GM19452 (cell line): Measurements from ENCODE around the gene IL36G.

Experiments used
- ATAC-seq: cut with Tn5 transposase; IDR thresholded peaks from one replicate; pipeline ENCODE4 v1.9.1; 2021; ENCODE audit not compliant: unreplicated experiment

IL36G gene

DNA sequence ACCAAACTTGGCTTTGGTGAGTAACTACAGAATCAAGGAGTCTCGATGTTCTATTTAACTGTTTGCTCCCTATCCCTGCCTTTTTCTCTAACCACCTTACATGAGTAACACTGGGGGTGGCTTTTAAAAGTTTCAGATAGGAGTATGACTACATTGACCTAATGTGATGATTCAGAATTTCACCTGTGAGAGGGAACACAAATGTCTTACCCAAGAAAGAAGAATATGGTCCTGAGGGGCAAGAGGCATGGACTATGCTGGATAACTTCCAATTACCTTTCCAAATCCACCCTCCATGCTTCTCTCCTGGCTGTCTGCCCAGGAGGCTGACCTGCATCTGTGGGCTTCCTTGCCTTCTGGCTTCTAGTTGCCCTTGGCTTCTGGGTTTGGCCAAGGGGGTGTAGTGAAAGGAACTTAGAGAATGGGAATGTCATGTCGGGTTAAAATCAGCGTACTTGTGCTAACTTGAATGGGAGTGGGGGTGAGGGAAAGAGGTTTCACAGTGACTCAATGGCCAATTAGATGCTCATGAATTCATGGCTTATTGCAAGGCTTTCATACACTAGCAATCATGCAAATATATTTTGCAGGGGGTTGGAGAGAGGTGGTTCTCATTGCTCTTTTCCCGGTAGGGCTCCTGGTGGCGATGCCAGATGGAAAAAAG, 5.3 kb upstream of the IL36G start:
- no peak for ATAC-seq

DNA sequence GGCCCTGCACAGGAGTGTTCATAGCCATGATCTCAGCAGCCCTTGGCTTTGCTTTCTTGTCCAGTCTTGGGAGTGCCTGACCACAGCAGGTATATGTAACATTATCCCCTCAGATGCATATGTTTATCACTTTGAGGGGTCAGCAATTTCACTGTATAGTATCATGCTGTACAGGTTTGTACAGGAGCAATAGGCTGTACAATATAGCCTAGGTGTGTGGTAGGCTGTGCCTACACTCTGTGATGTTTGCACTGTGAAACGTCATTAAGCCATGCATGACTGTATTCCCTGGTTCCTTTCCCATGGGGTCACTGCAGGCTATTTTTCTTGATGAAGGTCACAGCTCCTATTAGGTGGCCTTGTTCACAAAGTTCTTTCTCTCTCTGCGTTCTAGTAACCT, 4.7 kb upstream of the IL36G start:
- ATAC-seq: no peak

- no peak for ATAC-seq
Measured at GRCh38 chr2:112979731-112980130, 1.9 kb downstream of the IL36G start.

- ATAC-seq: no peak
Measured at GRCh38 chr2:112980537-112980936, 2.7 kb downstream of the IL36G start.

- no peak for ATAC-seq
Measured at GRCh38 chr2:112985090-112985489, 7.3 kb downstream of the IL36G start.

- no peak for ATAC-seq
Measured at GRCh38 chr2:112989611-112990010, 11.8 kb downstream of the IL36G start.

DNA sequence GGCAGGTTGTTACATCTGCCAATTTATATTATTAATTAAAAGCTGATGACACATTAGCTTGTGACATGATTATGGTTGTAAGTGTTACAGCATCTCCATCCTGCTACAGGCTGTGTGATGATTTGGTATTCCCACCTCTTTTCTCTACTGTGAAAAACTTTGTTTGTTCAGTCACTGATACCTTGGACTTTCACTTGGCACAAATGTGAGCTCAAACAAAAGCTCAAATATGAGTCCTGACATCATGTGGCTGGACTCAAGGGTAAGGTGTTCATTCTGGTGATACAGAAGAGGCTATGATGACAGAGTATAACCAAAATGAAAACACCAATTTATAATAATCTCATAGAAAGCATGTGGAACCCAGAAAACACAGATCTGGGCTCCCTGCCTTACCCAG, 16.0 kb downstream of the IL36G start:
- no peak for ATAC-seq

DNA sequence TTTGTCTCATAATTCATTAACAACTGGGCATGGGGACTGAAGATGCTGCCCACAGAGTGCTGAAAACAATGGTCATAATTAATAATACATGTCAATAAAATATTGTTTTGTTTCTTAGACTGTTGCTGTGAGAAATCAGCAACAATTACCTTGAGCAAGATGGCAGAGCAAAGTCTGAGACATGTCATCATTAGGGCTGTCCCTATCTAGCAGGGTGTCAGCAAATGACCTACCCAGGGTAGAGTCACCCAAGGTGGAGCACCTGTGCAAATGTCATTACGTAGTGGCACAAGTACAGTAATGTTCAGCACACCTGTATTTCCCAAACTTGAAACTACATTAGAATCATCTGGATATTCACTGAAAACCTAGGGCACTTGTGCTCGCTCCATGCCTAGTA, 16.8 kb downstream of the IL36G start:
- ATAC-seq: no peak

GRCh38 chr2:112995346-112995920, 17.6 kb downstream of the IL36G start:
- ATAC-seq: no peak

DNA sequence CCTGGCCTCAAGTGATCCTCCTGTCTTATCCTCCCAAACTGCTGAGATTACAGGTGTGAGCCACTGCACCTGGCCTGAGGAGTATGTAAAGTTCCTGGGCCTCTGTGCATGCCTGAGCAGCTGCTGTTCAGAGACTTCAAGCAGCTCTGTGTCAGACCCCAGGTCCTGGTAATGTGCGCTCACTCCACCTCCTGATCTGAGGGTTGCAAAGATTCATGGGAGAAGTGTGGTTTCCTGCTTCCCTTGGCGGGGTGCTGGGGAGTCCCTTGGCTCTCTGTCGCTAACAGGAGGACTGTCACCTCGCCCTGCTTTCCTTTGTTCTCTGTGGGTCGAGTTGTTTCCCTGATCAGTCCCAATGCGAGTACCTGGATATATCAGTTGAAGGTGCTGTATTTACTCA, 18.8 kb downstream of the IL36G start:
- no peak for ATAC-seq

DNA sequence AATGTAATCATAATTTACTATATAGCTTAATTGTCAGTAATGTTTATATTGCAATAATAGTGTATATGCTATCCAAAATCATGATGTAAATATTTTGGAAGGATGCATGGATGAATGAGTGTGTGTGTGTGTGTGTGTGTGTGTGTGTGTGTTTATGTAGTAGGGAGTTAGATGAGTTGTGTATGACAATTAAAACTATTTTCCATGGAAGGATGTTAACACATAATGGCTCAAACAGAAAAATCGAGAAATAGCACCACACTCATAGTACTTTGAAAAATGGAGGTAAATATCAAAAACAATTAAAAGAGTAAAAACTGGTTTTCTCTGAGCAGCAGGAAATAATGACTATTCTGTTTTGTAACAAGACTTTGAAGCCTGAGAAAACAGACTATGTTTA, 19.3 kb downstream of the IL36G start:
- ATAC-seq: no peak

DNA sequence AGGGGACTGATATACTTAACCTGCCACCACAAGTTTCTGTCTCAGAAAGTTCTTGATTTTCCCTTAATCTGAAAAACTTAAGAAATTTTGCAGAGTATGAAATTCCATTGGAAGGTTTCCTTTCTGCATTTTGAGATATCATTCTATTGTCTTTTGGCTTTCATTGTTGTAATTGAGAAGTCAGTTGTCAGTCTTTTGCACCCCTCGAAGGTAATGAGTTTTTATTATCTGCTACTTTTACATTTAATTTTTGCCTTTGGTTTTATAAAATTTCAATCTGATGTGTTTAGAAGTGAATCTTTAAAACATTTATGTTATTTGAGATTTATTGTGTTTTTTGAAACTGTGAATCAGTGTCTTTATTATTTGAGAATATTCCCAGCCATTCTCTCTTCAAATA, 22.6 kb downstream of the IL36G start:
- no peak for ATAC-seq

GRCh38 chr2:113002677-113003076, 24.9 kb downstream of the IL36G start:
- ATAC-seq: no peak

- ATAC-seq: no peak
Measured at GRCh38 chr2:113005030-113005509, 27.3 kb downstream of the IL36G start, which contains the start of gene IL36A. Gene IL36A, plus strand, starts transcription at chr2:113005459. Its CDS starts 413 bp downstream, at chr2:113005872.

- no peak for ATAC-seq
Measured at GRCh38 chr2:113007250-113007649, 29.4 kb downstream of the IL36G start.

DNA sequence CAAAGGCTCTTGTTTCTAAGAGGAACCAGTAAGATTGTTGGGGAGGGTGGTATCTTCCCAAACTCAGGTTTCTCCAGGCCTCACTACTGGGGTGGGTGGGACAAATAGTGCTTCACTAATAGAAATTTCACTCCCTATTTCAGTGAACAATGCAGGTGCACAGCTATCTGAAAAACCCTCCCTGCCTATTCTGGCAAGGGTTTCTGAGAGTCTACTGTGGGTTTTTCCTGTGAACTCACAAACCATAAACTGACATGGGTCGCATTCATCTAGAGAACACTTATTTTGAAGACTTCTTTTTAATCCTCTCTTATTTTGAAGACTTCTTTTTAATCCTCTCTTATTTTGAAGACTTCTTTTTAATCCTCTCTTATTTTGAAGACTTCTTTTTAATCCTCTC, 31.8 kb downstream of the IL36G start:
- no peak for ATAC-seq

GRCh38 chr2:113010088-113010487, 32.3 kb downstream of the IL36G start:
- ATAC-seq: no peak

GRCh38 chr2:113011108-113011507, 33.3 kb downstream of the IL36G start:
- ATAC-seq: no peak

DNA sequence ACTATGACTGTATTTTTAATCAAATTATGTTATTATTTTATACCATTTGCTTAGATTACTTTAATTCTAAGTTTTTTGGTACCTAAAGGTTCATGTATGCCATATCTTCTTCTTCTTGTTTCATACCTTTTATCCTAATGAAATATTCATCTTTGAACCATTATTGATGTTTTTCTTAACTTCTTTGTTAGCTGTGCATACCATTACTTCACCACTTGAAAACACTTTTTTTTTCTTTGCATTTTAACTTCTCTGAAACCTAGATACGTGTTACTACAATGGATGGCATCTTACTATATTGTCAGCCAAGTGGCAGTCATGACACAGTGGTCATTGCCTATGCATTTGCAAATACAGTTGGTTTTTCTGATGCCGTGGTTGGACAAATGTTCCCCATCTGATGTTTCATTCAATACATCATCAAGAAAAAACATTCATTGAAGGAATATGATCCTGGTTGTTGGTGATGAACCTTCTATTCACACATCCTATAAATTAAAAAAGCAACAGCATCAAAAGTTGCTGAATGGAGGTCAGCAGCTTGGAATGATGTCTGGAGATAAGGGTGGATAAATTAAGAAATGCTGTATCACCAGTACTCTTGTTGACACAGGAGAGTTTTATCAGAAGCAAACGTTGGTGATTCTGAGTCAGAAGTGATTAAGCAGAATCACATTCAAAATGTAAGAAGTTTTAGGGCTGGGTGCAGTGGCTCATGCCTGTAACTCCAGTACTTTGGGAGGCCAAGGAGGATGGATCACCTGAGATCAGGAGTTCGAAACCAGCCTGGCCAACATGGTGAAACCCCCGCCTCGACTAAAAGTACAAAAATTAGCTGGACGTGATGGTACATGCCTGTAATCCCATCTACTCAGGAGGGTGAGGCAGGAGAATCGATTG, 34.9 kb downstream of the IL36G start:
- ATAC-seq: no peak

- no peak for ATAC-seq
Measured at GRCh38 chr2:113013336-113013661, 35.5 kb downstream of the IL36G start.

DNA sequence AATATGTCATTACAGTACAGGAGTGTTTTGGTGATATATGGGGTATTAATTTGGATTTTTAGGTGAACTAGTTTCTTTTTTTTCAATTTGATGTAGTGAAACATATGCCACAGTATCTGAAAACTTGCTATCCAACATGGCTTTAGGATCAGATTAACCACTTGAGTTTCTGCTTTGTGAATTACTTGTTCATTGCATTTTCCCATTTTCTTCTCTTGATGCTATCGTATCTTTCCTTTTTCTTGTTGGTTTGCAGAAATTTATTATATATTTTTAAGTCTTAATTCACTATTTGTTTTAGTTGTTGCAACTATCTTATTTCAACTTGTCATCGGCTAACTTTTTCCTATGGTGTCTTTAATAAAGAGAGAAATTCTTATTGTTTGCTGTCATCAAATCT, 36.3 kb downstream of the IL36G start:
- no peak for ATAC-seq

DNA sequence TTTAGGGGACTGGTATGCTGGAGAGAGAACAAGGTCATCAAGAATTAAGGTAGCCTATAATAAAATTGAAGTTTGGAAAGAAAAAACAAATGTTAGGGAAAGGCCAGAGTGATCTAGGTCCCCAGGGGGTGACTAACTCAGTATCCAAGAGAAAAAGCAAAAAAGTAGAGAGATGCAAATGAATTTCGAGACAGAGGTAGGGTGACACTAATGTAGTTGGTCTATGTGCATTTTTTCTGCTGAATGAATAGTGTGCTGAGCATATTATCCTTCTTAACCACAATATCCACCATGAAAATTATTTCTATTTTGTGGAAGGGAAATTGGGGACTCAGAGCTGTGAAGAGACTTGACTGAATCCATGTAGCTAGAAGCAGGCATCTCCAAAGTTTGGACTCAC, 37.2 kb downstream of the IL36G start:
- ATAC-seq: no peak
